Measurements from ENCODE around the gene SH3RF3.
A peak's percentile ranks its signal among the peaks of the same experiment; 100 is the strongest.
"Not testable (repeated sequence)": the region's sequence is repeated elsewhere in the genome, so short reads cannot be mapped to it uniquely, and the experiment has no call there.

SH3RF3 gene

GRCh38 chr2:109222825-109223471 is 93.9 kb downstream of the SH3RF3 start:
- DNase-seq: no peak

DNA sequence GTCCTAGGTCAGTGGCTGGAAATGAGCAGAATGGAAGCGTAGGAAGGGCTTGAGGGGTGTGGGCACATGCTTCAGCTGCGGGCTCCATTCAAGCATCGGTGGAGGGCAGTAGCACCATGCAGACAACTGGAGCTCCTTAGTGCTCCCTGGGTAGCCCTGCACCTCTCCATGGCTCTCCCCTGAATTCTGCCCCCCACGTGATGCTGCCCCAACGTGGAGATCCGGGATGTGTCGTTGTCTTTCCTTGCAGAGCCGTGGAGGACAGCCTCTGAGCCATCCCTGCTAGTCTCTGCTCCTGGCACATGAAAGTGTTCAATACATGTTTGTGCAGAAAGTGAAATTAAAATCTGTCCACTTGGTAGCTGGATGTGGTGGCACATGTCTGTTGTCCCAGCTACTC is 94.5 kb downstream of the SH3RF3 start:
- no peak for DNase-seq

DNA sequence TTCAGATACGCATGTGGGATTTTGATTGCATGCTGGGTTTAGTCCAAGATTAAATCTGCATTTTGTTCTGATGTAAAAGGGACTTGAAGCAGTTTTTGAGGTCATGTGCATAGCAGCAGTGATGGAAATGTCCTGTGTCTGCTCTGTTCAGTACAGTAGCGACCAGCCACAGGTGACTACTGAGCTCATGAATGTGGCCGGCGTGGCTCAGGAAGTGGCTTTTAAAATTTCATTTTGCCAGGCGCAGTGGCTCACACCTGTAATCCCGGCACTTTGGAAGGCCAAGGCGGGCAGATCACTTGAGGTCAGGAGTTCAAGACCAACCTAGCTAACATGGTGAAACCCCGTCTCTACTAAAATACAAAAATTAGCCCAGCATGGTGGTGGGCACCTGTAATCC is 95.3 kb downstream of the SH3RF3 start:
- not testable (repeated sequence) for DNase-seq

DNA sequence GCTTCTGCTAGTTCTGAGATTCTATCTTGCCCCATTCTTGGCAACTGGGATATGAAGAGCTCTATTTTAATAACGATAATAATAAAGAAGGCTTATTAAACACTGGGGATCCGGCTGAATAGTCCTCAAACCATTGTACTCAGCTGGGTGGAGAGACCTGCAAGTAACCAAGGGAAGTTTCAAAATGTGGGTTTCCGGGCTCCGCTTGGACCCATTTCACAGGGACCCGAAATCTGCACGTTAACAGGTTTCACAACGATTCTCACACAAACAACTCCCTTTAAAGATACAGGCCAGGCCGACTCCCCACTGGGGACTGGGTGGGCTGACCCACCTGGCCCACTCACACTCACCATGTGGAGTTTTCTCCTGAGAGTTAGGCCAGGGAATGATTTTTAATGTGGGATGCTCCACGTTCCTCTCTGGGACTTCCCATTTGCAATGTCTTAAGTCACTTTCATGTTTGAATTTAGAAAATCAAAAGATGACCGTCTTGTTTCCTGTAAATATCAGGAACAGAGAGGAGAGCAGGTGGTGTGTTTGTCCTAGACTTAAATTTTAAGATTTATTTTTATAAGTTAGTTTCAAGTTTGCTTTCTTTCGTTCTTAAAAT is 96.3 kb downstream of the SH3RF3 start:
- DNase-seq: no peak

GRCh38 chr2:109226128-109226527 is 97.1 kb downstream of the SH3RF3 start:
- DNase-seq: no peak

GRCh38 chr2:109226622-109227021 is 97.6 kb downstream of the SH3RF3 start:
- DNase-seq: no peak

DNA sequence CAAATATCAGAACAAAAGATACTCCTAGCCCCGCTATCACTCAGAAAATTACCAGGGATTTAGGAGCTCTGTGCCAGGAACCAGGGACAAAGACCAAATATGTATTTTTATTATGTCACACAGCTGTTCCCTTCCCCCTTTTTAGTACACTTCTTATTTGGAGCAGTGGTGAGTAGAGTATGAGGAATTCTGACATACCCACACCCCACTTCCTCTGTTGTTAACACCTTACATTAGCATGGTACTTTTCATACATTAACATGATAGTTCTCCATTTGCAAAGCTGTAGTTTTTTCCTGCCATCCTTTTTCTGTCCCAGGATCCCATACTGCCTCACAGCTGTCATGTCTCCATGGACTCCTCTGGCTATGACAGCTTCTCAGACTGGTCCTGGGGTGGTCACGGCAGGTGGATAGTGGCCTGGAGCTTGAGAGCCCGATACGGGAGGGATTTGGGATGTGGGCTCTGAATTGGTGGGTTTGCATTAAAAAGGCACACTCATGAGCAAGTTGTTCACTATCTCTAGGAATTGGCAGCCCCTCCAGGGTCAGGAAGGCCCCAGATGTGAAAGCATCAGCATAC is 100.2 kb downstream of the SH3RF3 start:
- no peak for DNase-seq

GRCh38 chr2:109230941-109231420 is 102.0 kb downstream of the SH3RF3 start:
- DNase-seq: no peak

- no peak for DNase-seq
Measured at GRCh38 chr2:109231428-109231827, 102.4 kb downstream of the SH3RF3 start.

- no peak for DNase-seq
Measured at GRCh38 chr2:109231996-109232705, 103.1 kb downstream of the SH3RF3 start.

DNA sequence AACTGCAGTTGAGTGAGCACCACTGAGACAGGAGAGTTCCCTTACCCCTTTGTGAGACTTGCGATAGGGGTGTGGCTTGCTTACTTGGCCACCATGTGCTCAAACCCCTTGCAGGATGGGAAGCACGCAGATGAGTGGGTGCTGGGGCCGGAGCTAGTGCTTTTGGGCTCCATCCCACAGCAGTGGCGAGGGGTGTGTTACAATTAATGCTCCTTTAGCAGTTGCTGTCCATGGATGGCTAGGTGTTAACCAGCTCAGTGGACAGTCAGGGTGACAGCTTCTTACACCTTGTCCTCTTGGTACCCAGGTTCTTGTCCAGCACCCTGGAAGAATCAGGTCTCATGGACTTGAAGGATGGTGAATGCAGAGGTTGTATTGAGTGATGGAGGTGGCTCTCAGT is 103.9 kb downstream of the SH3RF3 start:
- DNase-seq: no peak

- DNase-seq: no peak
Measured at GRCh38 chr2:109233643-109234042, 104.6 kb downstream of the SH3RF3 start.

GRCh38 chr2:109234355-109234754 is 105.3 kb downstream of the SH3RF3 start:
- no peak for DNase-seq

DNA sequence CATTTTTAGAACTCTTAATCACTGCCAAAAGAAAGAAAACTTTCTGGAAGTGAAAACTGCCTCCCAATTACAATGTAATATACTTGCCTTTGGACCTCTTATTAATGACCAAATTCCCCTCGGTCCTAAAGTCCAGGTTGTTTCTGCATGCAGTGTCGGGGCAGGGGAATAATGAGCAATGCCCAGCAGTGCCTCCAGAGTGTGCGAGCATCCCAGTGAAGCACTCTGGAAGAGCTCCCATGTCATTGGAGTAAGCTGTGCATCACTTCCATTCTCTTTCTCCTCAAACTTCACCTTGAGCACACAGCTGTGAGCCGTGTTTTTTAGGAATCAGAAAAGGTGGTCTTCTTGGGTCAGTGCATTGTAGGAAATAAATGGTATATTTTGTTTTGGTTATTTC is 107.1 kb downstream of the SH3RF3 start:
- DNase-seq: no peak

- DNase-seq: no peak
Measured at GRCh38 chr2:109237792-109238191, 108.8 kb downstream of the SH3RF3 start.

DNA sequence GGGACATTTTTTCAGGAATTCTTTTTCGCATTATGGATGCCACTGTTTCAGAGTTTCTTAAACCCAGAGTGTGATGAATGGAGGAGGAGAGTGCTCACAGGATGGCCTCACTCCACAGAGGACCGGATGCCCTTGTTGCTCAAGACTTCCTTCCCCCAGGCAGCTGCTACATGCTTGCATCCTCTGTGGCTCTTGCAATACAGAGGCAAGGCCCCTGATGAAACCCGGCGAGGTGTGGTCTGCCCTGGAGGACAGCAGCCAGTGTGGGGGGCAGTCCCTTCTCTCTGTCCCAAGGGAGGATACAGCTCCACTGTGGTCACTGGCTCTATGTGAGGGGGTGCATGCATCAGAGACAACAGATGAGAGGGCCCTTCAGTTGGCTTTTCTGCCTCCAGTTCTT is 109.6 kb downstream of the SH3RF3 start:
- DNase-seq: peak; percentile 57

DNA sequence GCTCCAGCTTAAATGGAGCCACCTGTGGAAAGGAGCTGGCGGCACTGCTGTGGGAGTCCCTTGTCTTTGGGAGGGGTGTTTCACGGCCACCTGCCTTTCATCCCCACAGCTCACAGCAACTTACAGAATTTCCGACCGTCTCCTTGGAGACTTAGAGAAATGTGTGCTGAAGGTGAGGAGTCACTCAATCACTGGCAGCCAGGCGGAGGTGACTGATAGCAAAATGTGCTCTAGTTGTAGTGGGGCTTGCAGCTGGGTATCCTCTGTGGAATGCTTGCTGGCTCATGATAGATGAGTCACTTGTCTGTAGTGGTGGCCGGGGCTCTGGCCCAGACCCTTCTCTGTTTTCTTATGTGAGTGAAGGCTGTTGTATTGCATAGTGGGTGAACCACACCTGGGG is 110.7 kb downstream of the SH3RF3 start:
- DNase-seq: no peak

GRCh38 chr2:109242210-109242653 is 113.2 kb downstream of the SH3RF3 start:
- no peak for DNase-seq

DNA sequence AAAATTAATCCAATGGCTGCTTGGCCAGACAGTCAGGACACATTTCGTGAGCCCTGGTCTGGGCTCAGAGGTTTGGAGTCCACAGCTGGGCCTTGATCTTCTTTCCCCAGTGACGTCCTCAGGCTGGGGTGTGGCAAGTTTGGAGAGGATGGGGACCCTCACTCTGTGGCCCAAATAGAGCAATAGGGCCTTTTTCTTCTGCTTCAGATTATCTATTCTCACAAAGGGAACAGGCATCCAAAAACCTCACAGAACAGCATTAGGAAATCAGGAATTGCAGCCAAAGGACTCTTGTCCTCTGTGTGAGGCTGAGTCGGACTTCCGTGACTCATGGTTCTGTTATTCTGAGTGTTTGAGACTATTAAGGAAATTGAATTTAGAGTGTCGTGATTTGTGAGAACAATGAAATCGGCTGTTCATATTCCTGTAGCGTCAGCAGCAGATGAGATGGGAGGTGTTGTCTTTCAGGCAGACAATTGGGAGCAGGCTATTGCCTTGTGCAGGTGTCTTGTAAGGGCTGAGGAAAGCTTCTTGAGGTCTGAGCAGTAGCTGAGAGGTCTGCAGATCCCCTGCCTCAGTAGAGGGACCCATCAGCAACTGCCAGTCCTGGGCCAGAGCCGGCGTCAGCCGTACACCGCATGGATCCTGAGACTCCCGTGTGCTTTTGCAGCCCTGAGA is 113.8 kb downstream of the SH3RF3 start:
- DNase-seq: no peak

GRCh38 chr2:109243526-109244303 is 114.7 kb downstream of the SH3RF3 start:
- DNase-seq: no peak

GRCh38 chr2:109244304-109244582 is 115.2 kb downstream of the SH3RF3 start:
- DNase-seq: no peak

GRCh38 chr2:109244750-109245382 is 115.9 kb downstream of the SH3RF3 start:
- no peak for DNase-seq

Data from activated CD4-positive, alpha-beta T cell treated with anti-CD3 and anti-CD28 coated beads, Interleukin-2, Interleukin-6, amounts not matched to agents 100 ng/mL and 50 ng/mL, durations not matched to agents 16 hours and 8 hours (primary cell).